H1 (cell line): Measurements from ENCODE around the gene SMPX.

Experiments used
- BCL11A ChIP-seq, 2 experiments: IDR thresholded peaks; one replicate each; pipeline ENCODE4 v1.6.1; 2011; ENCODE audit warnings: low read depth in 2 of 2, low read length in 2 of 2, mild to moderate bottlenecking in 2 of 2
- HDAC2 ChIP-seq, 2 experiments: fragments of 300-600 bp in 1 of 2; sonication (generic) in 1 of 2; IDR thresholded peaks; 2 replicates each; pipeline ENCODE4 v1.6.1; 2011 to 2012; ENCODE audit warnings: low read depth in 2 of 2, low read length in 2 of 2, mild to moderate bottlenecking in 2 of 2, moderate library complexity in 2 of 2, borderline replicate concordance in 1 of 2, inconsistent platforms in 1 of 2
- RFX5 ChIP-seq: IDR thresholded peaks from 2 replicates; pipeline ENCODE4 v1.6.1; 2011; ENCODE audit warnings: low read depth, low read length, improper control_type of control experiment, borderline replicate concordance

GRCh38 chrX:21779095-21779494, 21.2 kb upstream of the SMPX start:
- TF ChIP-seq HDAC2 (IDR thresholded peaks at IDR 0.05; ENCODE audit: borderline replicate concordance in 1 of 2, low read depth in 2 of 2, low read length in 2 of 2), result no peak
- no peak for TF ChIP-seq RFX5
- TF ChIP-seq BCL11A (IDR thresholded peaks at IDR 0.05; ENCODE audit: low read depth in 2 of 2, low read length in 2 of 2), result no peak
